Sigmoid colon (tissue), 4 donors: Measurements from ENCODE around the gene DDI1.

Source experiments
- EP300 ChIP-seq, 4 donors: sonication (generic); formaldehyde crosslinking; IDR thresholded peaks; one replicate each; pipeline ENCODE4 v1.6.1; 2017; ENCODE audit warnings: antibody characterized with exemption in 4 of 4
- POLR2A ChIP-seq, 2 donors: fragments of 450-650 bp; IDR thresholded peaks; one replicate each; pipeline ENCODE4 v1.6.1; 2016; ENCODE audit warnings: antibody characterized with exemption in 2 of 2, mild to moderate bottlenecking in 2 of 2, moderate library complexity in 2 of 2
- TF ChIP-seq, protein P1 (sequence below), 4 experiments: fragments of 450-650 bp in 3 of 4; fragments of 200-600 bp in 1 of 4; IDR thresholded peaks; one replicate each; pipeline ENCODE4 v1.5.1; 2016 to 2019; ENCODE audit warnings: antibody characterized with exemption in 4 of 4, mild to moderate bottlenecking in 3 of 4, moderate library complexity in 2 of 4

DNA sequence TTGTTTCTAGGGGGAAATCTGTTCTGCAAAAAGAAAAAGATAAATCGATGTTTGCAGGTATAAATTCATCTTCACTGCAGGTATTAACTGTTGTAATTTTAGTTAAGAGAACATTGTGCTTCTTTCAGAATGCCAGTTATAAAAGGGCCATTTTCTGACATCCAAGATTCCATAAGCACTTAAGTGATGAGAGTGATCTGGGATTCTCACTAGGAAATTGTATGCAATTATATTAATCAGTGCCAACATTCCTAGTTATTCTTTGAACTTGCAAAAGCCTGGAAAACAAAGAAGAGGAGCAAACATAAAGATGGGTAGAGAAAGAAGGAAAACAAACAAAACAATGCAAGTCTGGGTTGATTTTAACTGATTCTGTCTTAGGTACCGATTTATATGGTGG is 5.4 kb downstream of the DDI1 start:
- TF ChIP-seq POLR2A (IDR thresholded peaks at IDR 0.05) (no peak), EP300 (IDR thresholded peaks at IDR 0.05) (no peak)
- TF ChIP-seq, protein P1, sequence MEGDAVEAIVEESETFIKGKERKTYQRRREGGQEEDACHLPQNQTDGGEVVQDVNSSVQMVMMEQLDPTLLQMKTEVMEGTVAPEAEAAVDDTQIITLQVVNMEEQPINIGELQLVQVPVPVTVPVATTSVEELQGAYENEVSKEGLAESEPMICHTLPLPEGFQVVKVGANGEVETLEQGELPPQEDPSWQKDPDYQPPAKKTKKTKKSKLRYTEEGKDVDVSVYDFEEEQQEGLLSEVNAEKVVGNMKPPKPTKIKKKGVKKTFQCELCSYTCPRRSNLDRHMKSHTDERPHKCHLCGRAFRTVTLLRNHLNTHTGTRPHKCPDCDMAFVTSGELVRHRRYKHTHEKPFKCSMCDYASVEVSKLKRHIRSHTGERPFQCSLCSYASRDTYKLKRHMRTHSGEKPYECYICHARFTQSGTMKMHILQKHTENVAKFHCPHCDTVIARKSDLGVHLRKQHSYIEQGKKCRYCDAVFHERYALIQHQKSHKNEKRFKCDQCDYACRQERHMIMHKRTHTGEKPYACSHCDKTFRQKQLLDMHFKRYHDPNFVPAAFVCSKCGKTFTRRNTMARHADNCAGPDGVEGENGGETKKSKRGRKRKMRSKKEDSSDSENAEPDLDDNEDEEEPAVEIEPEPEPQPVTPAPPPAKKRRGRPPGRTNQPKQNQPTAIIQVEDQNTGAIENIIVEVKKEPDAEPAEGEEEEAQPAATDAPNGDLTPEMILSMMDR (IDR thresholded peaks at IDR 0.05): no peak
